ENCODE results near the gene OXA1L. TPM values are rescaled to one million over a fixed set of nuclear protein-coding genes. Genes with fewer than 3 reads are reported as not detected.

OXA1L gene
- total RNA-seq, 1 experiment from 2014 or later, result 138 TPM

DNA sequence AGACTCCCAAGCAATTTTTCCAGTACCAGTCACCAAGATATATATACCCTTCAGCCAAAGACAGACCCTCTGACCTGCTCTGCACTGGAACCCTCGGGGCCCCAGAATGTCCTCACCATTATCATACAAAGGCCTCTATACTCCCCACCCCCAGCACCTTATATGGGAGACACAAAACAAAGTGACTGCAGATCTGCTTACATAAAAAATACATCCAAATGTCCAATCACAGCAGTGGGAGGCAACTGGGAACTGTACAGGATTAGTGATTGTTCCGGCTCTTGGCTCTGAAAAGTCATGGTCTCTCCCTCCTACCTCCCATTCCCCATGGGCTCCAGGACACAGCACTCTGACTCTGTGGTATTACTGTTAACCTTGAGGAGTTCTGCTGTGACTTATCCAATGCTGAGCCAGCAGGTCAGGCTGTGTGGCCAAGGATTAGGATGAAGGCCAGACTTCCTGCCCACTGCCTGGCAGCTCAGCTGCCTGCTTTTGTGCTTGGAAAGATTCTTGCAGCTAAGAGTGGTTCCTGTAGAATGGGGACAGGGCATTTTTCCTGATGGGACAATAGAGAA lies 13.7 kb downstream of the OXA1L start:
- TF ChIP-seq ZNF121 (CRISPR knock-in tag; IDR thresholded peaks at IDR 0.05), result no peak
- TF ChIP-seq, protein P1, sequence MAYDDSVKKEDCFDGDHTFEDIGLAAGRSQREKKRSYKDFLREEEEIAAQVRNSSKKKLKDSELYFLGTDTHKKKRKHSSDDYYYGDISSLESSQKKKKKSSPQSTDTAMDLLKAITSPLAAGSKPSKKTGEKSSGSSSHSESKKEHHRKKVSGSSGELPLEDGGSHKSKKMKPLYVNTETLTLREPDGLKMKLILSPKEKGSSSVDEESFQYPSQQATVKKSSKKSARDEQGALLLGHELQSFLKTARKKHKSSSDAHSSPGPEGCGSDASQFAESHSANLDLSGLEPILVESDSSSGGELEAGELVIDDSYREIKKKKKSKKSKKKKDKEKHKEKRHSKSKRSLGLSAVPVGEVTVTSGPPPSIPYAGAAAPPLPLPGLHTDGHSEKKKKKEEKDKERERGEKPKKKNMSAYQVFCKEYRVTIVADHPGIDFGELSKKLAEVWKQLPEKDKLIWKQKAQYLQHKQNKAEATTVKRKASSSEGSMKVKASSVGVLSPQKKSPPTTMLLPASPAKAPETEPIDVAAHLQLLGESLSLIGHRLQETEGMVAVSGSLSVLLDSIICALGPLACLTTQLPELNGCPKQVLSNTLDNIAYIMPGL (CRISPR knock-in tag; IDR thresholded peaks at IDR 0.05), result no peak
- TF ChIP-seq NFYB (CRISPR knock-in tag; conservative IDR thresholded peaks at IDR 0.05; ENCODE audit: low read depth), result no peak
- no peak for TF ChIP-seq MLX (CRISPR knock-in tag; IDR thresholded peaks at IDR 0.05)
- no peak for TF ChIP-seq ZNF317 (CRISPR knock-in tag; IDR thresholded peaks at IDR 0.05; ENCODE audit: borderline replicate concordance, low read depth)
- no peak for TF ChIP-seq CBFB (CRISPR knock-in tag; IDR thresholded peaks at IDR 0.05; ENCODE audit: low read depth)
- TF ChIP-seq, protein P2, sequence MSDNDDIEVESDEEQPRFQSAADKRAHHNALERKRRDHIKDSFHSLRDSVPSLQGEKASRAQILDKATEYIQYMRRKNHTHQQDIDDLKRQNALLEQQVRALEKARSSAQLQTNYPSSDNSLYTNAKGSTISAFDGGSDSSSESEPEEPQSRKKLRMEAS (CRISPR knock-in tag; IDR thresholded peaks at IDR 0.05), result no peak
- no peak for TF ChIP-seq FOXP1 (CRISPR knock-in tag; IDR thresholded peaks at IDR 0.05; ENCODE audit: borderline replicate concordance)
- TF ChIP-seq SOX15 (CRISPR knock-in tag; IDR thresholded peaks at IDR 0.05), result no peak
- no peak for TF ChIP-seq ZNF219 (CRISPR knock-in tag; IDR thresholded peaks at IDR 0.05; ENCODE audit: borderline replicate concordance)
- no peak for TF ChIP-seq PRRX2 (CRISPR knock-in tag; IDR thresholded peaks at IDR 0.05)
- TF ChIP-seq ZNF232 (CRISPR knock-in tag; IDR thresholded peaks at IDR 0.05), result no peak
- no peak for TF ChIP-seq NR3C1 (CRISPR knock-in tag; conservative IDR thresholded peaks at IDR 0.05; ENCODE audit: low read depth)
- H3K9me3 Mint-ChIP-seq, result no peaks in the 10 kb centered on the region
- H3K4me1 Mint-ChIP-seq, result peaks cover 5% of the 10 kb centered on the region; the same call in 1 of the 2 replicates
- no peak overlapping the region; the same call in 1 of the 2 replicates for H3K27ac Mint-ChIP-seq
- POLR2A ChIA-PET, result no interaction called here
- CTCF ChIA-PET, result interaction anchor here (0.8 kb wide), 1 partner anchor 27 kb away, joined by 3 read pairs; no protein-coding TSS in a partner anchor
- ATAC-seq (no peak), DNase-seq (ENCODE audit: low spot score) (no peak)
- H3K4me3 Mint-ChIP-seq, result no peak overlapping the region
- H3K27me3 Mint-ChIP-seq (ENCODE audit: low read depth), result no peaks in the 10 kb centered on the region
- no peaks in the 10 kb centered on the region for H3K36me3 Mint-ChIP-seq

GRCh38 chr14:22780941-22781300 lies 14.4 kb downstream of the OXA1L start:
- H3K36me3 Mint-ChIP-seq, result no peaks in the 10 kb centered on the region
- no peak overlapping the region for H3K4me3 Mint-ChIP-seq
- POLR2A ChIA-PET, result interaction anchor here (1.2 kb wide), 1 partner anchor 42 kb away, joined by 4 read pairs; no protein-coding TSS in a partner anchor

More at GRCh38 chr14:22780941-22781300, 14.4 kb downstream of the OXA1L start:
- no peak for ATAC-seq
- Mint-ChIP-seq H3K27me3 (ENCODE audit: low read depth) (no peaks in the 10 kb centered on the region), H3K9me3 (no peaks in the 10 kb centered on the region), H3K4me1 (peaks cover 5% of the 10 kb centered on the region; the same call in 1 of the 2 replicates), H3K27ac (no peak overlapping the region)
- CTCF ChIA-PET, result interaction anchor here (1.0 to 1.2 kb wide), 3 partner anchors 41 to 128 kb away, joined by 3 to 5 read pairs (median 3); no protein-coding TSS in a partner anchor
- DNase-seq (ENCODE audit: low spot score), result no peak
- TF ChIP-seq, protein P3, sequence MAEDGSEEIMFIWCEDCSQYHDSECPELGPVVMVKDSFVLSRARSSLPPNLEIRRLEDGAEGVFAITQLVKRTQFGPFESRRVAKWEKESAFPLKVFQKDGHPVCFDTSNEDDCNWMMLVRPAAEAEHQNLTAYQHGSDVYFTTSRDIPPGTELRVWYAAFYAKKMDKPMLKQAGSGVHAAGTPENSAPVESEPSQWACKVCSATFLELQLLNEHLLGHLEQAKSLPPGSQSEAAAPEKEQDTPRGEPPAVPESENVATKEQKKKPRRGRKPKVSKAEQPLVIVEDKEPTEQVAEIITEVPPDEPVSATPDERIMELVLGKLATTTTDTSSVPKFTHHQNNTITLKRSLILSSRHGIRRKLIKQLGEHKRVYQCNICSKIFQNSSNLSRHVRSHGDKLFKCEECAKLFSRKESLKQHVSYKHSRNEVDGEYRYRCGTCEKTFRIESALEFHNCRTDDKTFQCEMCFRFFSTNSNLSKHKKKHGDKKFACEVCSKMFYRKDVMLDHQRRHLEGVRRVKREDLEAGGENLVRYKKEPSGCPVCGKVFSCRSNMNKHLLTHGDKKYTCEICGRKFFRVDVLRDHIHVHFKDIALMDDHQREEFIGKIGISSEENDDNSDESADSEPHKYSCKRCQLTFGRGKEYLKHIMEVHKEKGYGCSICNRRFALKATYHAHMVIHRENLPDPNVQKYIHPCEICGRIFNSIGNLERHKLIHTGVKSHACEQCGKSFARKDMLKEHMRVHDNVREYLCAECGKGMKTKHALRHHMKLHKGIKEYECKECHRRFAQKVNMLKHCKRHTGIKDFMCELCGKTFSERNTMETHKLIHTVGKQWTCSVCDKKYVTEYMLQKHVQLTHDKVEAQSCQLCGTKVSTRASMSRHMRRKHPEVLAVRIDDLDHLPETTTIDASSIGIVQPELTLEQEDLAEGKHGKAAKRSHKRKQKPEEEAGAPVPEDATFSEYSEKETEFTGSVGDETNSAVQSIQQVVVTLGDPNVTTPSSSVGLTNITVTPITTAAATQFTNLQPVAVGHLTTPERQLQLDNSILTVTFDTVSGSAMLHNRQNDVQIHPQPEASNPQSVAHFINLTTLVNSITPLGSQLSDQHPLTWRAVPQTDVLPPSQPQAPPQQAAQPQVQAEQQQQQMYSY (CRISPR knock-in tag; IDR thresholded peaks at IDR 0.05), result no peak
- TF ChIP-seq SMAD4 (CRISPR knock-in tag; IDR thresholded peaks at IDR 0.05), result no peak
- TF ChIP-seq, protein P4, sequence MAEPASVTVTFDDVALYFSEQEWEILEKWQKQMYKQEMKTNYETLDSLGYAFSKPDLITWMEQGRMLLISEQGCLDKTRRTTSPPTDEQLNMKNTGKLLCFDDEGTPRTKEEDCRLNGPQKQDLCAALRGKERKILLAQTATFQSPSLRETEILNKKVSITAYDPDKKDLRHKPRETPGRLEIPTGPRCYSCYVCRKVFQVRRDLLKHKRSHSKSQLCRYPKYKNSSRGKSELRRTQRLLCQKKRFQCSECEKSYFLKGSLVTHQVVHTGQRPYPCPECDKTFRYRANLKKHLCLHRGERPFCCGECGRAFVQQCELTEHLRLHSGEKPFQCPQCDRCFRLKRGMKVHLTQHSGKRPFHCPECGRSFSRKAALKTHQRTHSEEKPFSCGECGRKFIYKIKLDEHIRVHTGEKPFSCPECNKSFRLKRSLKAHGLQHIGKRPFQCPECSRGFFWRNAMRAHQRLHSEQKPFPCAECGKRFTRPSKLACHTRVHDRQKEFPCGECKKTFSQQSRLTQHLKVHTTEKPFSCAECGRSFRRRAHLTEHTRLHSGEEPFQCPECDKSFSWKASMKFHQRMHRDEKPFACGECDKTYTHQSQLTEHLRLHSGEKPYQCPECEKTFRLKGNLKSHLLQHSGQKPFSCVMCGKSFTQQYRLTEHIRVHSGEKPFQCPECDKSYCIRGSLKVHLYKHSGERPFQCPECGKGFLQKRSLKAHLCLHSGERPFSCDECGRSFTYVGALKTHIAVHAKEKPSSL (CRISPR knock-in tag; conservative IDR thresholded peaks at IDR 0.05), result no peak
- TF ChIP-seq ZNF396 (CRISPR knock-in tag; IDR thresholded peaks at IDR 0.05; ENCODE audit: borderline replicate concordance), result no peak
- TF ChIP-seq ZNF423 (CRISPR knock-in tag; IDR thresholded peaks at IDR 0.05), result no peak
- TF ChIP-seq, protein P5, sequence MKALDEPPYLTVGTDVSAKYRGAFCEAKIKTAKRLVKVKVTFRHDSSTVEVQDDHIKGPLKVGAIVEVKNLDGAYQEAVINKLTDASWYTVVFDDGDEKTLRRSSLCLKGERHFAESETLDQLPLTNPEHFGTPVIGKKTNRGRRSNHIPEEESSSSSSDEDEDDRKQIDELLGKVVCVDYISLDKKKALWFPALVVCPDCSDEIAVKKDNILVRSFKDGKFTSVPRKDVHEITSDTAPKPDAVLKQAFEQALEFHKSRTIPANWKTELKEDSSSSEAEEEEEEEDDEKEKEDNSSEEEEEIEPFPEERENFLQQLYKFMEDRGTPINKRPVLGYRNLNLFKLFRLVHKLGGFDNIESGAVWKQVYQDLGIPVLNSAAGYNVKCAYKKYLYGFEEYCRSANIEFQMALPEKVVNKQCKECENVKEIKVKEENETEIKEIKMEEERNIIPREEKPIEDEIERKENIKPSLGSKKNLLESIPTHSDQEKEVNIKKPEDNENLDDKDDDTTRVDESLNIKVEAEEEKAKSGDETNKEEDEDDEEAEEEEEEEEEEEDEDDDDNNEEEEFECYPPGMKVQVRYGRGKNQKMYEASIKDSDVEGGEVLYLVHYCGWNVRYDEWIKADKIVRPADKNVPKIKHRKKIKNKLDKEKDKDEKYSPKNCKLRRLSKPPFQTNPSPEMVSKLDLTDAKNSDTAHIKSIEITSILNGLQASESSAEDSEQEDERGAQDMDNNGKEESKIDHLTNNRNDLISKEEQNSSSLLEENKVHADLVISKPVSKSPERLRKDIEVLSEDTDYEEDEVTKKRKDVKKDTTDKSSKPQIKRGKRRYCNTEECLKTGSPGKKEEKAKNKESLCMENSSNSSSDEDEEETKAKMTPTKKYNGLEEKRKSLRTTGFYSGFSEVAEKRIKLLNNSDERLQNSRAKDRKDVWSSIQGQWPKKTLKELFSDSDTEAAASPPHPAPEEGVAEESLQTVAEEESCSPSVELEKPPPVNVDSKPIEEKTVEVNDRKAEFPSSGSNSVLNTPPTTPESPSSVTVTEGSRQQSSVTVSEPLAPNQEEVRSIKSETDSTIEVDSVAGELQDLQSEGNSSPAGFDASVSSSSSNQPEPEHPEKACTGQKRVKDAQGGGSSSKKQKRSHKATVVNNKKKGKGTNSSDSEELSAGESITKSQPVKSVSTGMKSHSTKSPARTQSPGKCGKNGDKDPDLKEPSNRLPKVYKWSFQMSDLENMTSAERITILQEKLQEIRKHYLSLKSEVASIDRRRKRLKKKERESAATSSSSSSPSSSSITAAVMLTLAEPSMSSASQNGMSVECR (CRISPR knock-in tag; IDR thresholded peaks at IDR 0.05; ENCODE audit: borderline replicate concordance), result no peak
- no peak for TF ChIP-seq SP1 (CRISPR knock-in tag; conservative IDR thresholded peaks at IDR 0.05)
- TF ChIP-seq, protein P6, sequence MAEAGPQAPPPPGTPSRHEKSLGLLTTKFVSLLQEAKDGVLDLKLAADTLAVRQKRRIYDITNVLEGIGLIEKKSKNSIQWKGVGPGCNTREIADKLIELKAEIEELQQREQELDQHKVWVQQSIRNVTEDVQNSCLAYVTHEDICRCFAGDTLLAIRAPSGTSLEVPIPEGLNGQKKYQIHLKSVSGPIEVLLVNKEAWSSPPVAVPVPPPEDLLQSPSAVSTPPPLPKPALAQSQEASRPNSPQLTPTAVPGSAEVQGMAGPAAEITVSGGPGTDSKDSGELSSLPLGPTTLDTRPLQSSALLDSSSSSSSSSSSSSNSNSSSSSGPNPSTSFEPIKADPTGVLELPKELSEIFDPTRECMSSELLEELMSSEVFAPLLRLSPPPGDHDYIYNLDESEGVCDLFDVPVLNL (CRISPR knock-in tag; IDR thresholded peaks at IDR 0.05; ENCODE audit: borderline replicate concordance, low read depth), result no peak

Measured in WTC11 (cell line).